Colonic mucosa (tissue), 4 donors: ENCODE data around the gene MYD88. TPM values are rescaled to one million over a fixed set of nuclear protein-coding genes. Genes with fewer than 3 reads are reported as not detected.

ENCODE experiments used
- DNase-seq: peaks from one replicate; pipeline ENCODE4 v3.0.0-alpha.2; 2020
- H3K27ac ChIP-seq: fragments of 200-600 bp; one replicate; pipeline ENCODE4 v1.8.0; 2021
- H3K27me3 ChIP-seq: fragments of 200-600 bp; one replicate; pipeline ENCODE4 v1.8.0; 2021
- H3K36me3 ChIP-seq: fragments of 200-600 bp; one replicate; pipeline ENCODE4 v1.8.0; 2021
- H3K4me1 ChIP-seq: fragments of 200-600 bp; one replicate; pipeline ENCODE4 v1.8.0; 2021; ENCODE audit warnings: mild to moderate bottlenecking
- H3K4me3 ChIP-seq: fragments of 200-600 bp; one replicate; pipeline ENCODE4 v1.8.0; 2021
- H3K9ac ChIP-seq, 2 donors: one replicate each; pipeline ENCODE4 v1.7.0; 2013; ENCODE audit warnings: control low read depth in 2 of 2, low read depth in 2 of 2, low read length in 2 of 2
- H3K9me3 ChIP-seq: fragments of 200-600 bp; one replicate; pipeline ENCODE4 v1.8.0; 2021
- intact Hi-C: fragments of 100-400 bp; cut with DNase I; formaldehyde crosslinking; loops from one replicate; pipeline ENCODE4 v1.14.1; 2022
- total RNA-seq, 2 donors: library from RNA; stranded (reverse); fragmentation: NEBNext Ultra II Directional in 1 of 2; extraction: Animal tissue kit (Norgen Biotek cat#: 25700) in 1 of 2; gene quantifications; one replicate each; pipeline ENCODE4 v1.2.1, GENCODE V29; 2021
- TF ChIP-seq, protein P1 (sequence below): fragments of 200-600 bp; IDR thresholded peaks from one replicate; pipeline ENCODE4 v1.8.0; 2022; ENCODE audit warnings: antibody characterized with exemption, mild to moderate bottlenecking
- donor health status: healthy.
- donor health status: DM: no; HTN: no; CAD: no.
- donor health status: DM: no; HTN: no; CAD: no.

MYD88 gene
- total RNA-seq, 2 donors from 2014 or later, result 69.5 to 70.4 TPM

DNA sequence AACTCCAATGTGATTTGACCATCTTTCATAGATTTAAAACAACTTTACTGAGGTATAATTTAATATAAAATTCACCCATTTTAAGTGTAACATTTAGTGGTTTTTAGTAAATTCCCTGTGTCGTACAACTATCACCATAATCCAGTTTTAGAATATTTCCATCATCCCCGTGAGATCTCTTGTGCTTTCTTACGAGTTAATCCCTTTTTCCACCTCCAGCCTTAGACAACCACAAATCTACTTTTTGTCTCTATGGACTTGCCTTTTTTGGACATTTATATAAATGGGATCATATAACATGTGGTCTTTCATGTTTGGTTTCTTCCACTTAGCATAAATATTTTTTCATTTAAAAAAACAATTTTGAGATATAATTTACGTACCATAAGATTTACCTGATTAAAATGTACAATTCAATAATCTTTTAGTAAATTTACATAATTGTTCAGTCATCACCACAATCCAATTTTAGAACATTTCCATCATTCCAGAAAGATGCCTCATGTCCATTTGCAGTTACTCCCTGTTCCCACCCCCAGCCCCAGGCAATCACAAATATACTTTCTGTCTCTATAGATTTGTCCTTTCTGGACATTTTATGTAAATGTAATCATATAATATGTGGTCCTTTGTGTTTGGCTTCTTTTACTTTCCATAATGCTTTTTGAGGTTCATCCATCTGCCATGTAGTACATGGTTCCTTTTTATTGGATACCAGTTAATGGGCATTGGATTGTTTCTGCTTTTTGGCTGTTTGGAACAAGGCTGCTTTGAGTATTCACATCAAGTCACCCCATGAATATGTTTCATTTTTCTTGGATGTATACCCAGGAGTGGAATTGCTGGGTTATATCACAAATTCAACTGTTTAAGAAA is 29.9 kb downstream of the MYD88 start:
- Histone ChIP-seq H3K4me1 (no peaks in the 10 kb centered on the region), H3K9me3 (no peaks in the 10 kb centered on the region), H3K27ac (no peak overlapping the region), H3K27me3 (no peaks in the 10 kb centered on the region), H3K4me3 (no peak overlapping the region), H3K9ac (no peak overlapping the region), H3K36me3 (no peaks in the 10 kb centered on the region)
- TF ChIP-seq, protein P1, sequence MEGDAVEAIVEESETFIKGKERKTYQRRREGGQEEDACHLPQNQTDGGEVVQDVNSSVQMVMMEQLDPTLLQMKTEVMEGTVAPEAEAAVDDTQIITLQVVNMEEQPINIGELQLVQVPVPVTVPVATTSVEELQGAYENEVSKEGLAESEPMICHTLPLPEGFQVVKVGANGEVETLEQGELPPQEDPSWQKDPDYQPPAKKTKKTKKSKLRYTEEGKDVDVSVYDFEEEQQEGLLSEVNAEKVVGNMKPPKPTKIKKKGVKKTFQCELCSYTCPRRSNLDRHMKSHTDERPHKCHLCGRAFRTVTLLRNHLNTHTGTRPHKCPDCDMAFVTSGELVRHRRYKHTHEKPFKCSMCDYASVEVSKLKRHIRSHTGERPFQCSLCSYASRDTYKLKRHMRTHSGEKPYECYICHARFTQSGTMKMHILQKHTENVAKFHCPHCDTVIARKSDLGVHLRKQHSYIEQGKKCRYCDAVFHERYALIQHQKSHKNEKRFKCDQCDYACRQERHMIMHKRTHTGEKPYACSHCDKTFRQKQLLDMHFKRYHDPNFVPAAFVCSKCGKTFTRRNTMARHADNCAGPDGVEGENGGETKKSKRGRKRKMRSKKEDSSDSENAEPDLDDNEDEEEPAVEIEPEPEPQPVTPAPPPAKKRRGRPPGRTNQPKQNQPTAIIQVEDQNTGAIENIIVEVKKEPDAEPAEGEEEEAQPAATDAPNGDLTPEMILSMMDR, result no peak
- no peak for DNase-seq
- intact Hi-C loops, result no loop called here

- H3K9ac ChIP-seq, result no peak overlapping the region
- H3K27me3 ChIP-seq, result no peaks in the 10 kb centered on the region
- no peaks in the 10 kb centered on the region for H3K4me1 ChIP-seq
- H3K4me3 ChIP-seq, result no peak overlapping the region
- TF ChIP-seq, protein P1, result no peak
- no peak overlapping the region for H3K27ac ChIP-seq
- intact Hi-C loops, result no loop called here
- no peaks in the 10 kb centered on the region for H3K36me3 ChIP-seq
- DNase-seq, result no peak
- no peaks in the 10 kb centered on the region for H3K9me3 ChIP-seq
Observed at GRCh38 chr3:38169027-38169317, 30.5 kb downstream of the MYD88 start.

GRCh38 chr3:38170722-38171121 is 32.3 kb downstream of the MYD88 start:
- no peak for DNase-seq
- intact Hi-C loops, result no loop called here
- no peak overlapping the region for H3K9ac ChIP-seq
- no peaks in the 10 kb centered on the region for H3K36me3 ChIP-seq
- H3K4me1 ChIP-seq, result no peaks in the 10 kb centered on the region
- TF ChIP-seq, protein P1, result no peak
- H3K9me3 ChIP-seq, result no peaks in the 10 kb centered on the region
- no peak overlapping the region for H3K4me3 ChIP-seq
- H3K27ac ChIP-seq, result no peak overlapping the region
- no peaks in the 10 kb centered on the region for H3K27me3 ChIP-seq

- H3K27ac ChIP-seq, result no peak overlapping the region
- H3K9me3 ChIP-seq, result no peaks in the 10 kb centered on the region
- DNase-seq, result no peak
- H3K4me3 ChIP-seq, result no peak overlapping the region
- intact Hi-C loops, result no loop called here
- no peaks in the 10 kb centered on the region for H3K27me3 ChIP-seq
- no peaks in the 10 kb centered on the region for H3K4me1 ChIP-seq
- H3K36me3 ChIP-seq, result no peaks in the 10 kb centered on the region
- TF ChIP-seq, protein P1, result no peak
- no peak overlapping the region for H3K9ac ChIP-seq
Observed at GRCh38 chr3:38171622-38172021, 33.2 kb downstream of the MYD88 start.

DNA sequence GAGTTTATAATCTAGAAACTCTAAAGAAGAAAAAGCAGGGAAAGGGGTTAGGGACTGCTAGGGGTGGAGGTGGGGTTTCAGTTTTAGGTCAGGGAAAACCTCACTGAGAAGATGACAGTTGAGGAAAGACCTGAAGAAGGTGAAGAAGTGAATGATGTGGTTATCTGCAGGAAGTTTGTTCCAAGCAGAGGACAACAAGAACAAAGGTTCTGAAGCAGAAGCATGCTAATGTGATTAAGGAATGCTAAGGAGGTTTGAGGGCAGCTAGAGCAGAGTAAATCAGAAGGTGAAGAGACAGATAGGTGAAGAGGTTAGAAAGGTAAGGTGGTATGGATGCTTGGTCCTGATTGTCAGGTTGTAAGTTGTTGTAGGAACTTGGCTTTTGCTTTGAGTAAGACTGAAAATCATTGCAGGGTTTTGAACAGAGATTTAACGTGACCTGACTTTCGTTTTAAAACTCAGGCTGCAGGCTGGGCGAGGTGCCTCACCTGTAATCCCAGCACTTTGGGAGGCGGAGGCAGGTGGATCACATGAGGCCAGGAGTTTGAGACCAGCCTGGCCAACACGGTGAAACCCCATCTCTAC is 35.5 kb downstream of the MYD88 start:
- no peak overlapping the region for H3K4me3 ChIP-seq
- H3K4me1 ChIP-seq, result no peaks in the 10 kb centered on the region
- H3K9me3 ChIP-seq, result no peaks in the 10 kb centered on the region
- H3K36me3 ChIP-seq, result no peaks in the 10 kb centered on the region
- no peaks in the 10 kb centered on the region for H3K27me3 ChIP-seq
- no peak overlapping the region for H3K27ac ChIP-seq
- TF ChIP-seq, protein P1, result no peak
- intact Hi-C loops, result no loop called here
- no peak for DNase-seq
- no peak overlapping the region for H3K9ac ChIP-seq
